ENCODE data around the gene CBL.

GRCh38 chr11:119295178-119295577 is 89.0 kb downstream of the CBL start:
- no peak for TF ChIP-seq CTCF (IDR thresholded peaks at IDR 0.05 in 2 of 3, conservative IDR thresholded peaks at IDR 0.05 in 1 of 3; ENCODE audit: control insufficient read depth in 2 of 3, extremely low read depth in 1 of 3, insufficient read depth in 1 of 3, low read depth in 3 of 3, low read length in 3 of 3)
- TF ChIP-seq SP1 (IDR thresholded peaks at IDR 0.05; ENCODE audit: low read depth, low read length) = no peak
- TF ChIP-seq EP300 (IDR thresholded peaks at IDR 0.05; ENCODE audit: borderline replicate concordance in 1 of 2, control insufficient read depth in 1 of 2, low read depth in 2 of 2, low read length in 2 of 2) = no peak

Measured in GM12878 (cell line).